Spleen (tissue), 11 donors: Measurements from ENCODE around the gene SIRPB2. TPM values are rescaled to one million over a fixed set of nuclear protein-coding genes. Genes with fewer than 3 reads are reported as not detected.

ENCODE experiments used
- DNase-seq: peaks from one replicate; pipeline ENCODE4 v3.0.0-alpha.2; 2020
- H3K27ac ChIP-seq, 8 donors: fragments of 200-600 bp; sonication (generic) in 7 of 8; 1 replicate in 4 of 8; 2 replicates in 4 of 8; pipeline versions ENCODE4 v1.5.0 to v1.8.0; 2016 to 2021; ENCODE audit warnings: inconsistent platforms in 4 of 8, mild to moderate bottlenecking in 4 of 8, moderate library complexity in 1 of 8
- H3K27me3 ChIP-seq, 7 donors: fragments of 200-600 bp; sonication (generic) in 6 of 7; replicated peaks in 1 of 7; 1 replicate in 4 of 7; 2 replicates in 3 of 7; pipeline versions ENCODE4 v1.5.0 to v1.8.0; 2016 to 2021; ENCODE audit warnings: inconsistent platforms in 3 of 7, mild to moderate bottlenecking in 1 of 7
- H3K36me3 ChIP-seq, 6 donors: fragments of 200-600 bp; sonication (generic) in 5 of 6; 1 replicate in 4 of 6; 2 replicates in 2 of 6; pipeline versions ENCODE4 v1.5.0 to v1.8.0; 2016 to 2021; ENCODE audit warnings: inconsistent platforms in 2 of 6
- H3K4me1 ChIP-seq, 6 donors: fragments of 200-600 bp; sonication (generic) in 5 of 6; 1 replicate in 3 of 6; 2 replicates in 3 of 6; pipeline versions ENCODE4 v1.5.0 to v1.8.0; 2016 to 2021; ENCODE audit warnings: inconsistent platforms in 3 of 6
- H3K4me3 ChIP-seq, 8 donors: fragments of 200-600 bp; sonication (generic) in 7 of 8; 1 replicate in 4 of 8; 2 replicates in 4 of 8; pipeline versions ENCODE4 v1.5.0 to v1.8.0; 2016 to 2021; ENCODE audit warnings: inconsistent platforms in 4 of 8, mild to moderate bottlenecking in 4 of 8, moderate library complexity in 2 of 8
- H3K9me3 ChIP-seq, 8 donors: fragments of 200-600 bp; sonication (generic) in 7 of 8; 1 replicate in 4 of 8; 2 replicates in 4 of 8; pipeline versions ENCODE4 v1.5.0 to v1.8.0; 2016 to 2021; ENCODE audit warnings: inconsistent platforms in 4 of 8
- POLR2A ChIP-seq, 3 donors: fragments of 450-650 bp; IDR thresholded peaks; one replicate each; pipeline ENCODE4 v1.5.1; 2017; ENCODE audit warnings: antibody characterized with exemption in 3 of 3, mild to moderate bottlenecking in 1 of 3
- POLR2AphosphoS5 ChIP-seq, 3 donors: sonication (generic); formaldehyde crosslinking; IDR thresholded peaks; one replicate each; pipeline ENCODE4 v1.5.1; 2017; ENCODE audit warnings: antibody characterized with exemption in 3 of 3
- WGBS, 5 donors: extraction: QIAGEN DNeasy Blood & Tissue Kit in 3 of 5; methylation state at CpG; one replicate each; pipeline versions ENCODE4 v1.1.5 to v1.1.7; 2013 to 2018; 5-methylcytosine and 5-hydroxymethylcytosine counted together
- intact Hi-C: fragments of 100-400 bp; cut with DNase I; formaldehyde crosslinking; loops from one replicate; pipeline ENCODE4 v1.15.0; 2023; ENCODE audit warnings: low total_unique reads
- polyA plus RNA-seq, 3 donors: library from polyadenylated mRNA; stranded (reverse); fragments of 200-250 nt; gene quantifications; one replicate each; pipeline ENCODE4 v1.2.1, GENCODE V29; 2013
- total RNA-seq, 7 donors: library from RNA; depleted of rRNA in 3 of 7; stranded (reverse); fragments of >200 nt in 3 of 7; fragmentation: NEBNext Ultra II Directional in 4 of 7; extraction: Animal tissue kit (Norgen Biotek cat#: 25700) in 4 of 7; gene quantifications; one replicate each; pipeline versions ENCODE4 v1.1.0 to v1.2.1, GENCODE V29; 2016 to 2021
- TF ChIP-seq, protein P1 (sequence below), 11 experiments: fragments of 200-600 bp in 7 of 11; fragments of 450-650 bp in 4 of 11; sonication (generic) in 4 of 11; IDR thresholded peaks in 8 of 11; conservative IDR thresholded peaks in 3 of 11; 1 replicate in 7 of 11; 2 replicates in 4 of 11; pipeline versions ENCODE4 v1.4.0 to v1.8.0; 2016 to 2021; ENCODE audit warnings: antibody characterized with exemption in 11 of 11, inconsistent platforms in 4 of 11, mild to moderate bottlenecking in 1 of 11
- donor health status: healthy with polysubstance abuse.
- donor health status: DM: no; HTN: no; CAD: no; lungs with moderate emphysema.
- donor health status: DM: no; HTN: no; CAD: no.
- donor health status: Bipolar disorder and iron deficiency.
- donor health status: healthy.
- donor health status: DM: no; HTN: no; CAD: no.
- donor health status: DM: yes; HTN: yes; CAD: no.

SIRPB2 gene
- total and polyA plus RNA-seq, 10 donors, result 2.1 to 92.2 (median 31.4) TPM

- H3K27ac ChIP-seq, result no peak overlapping the region
- intact Hi-C loops, result no loop called here
- H3K4me3 ChIP-seq, result no peak overlapping the region
- peaks cover 0 to 5% (median 0%) of the 10 kb centered on the region in 7 donors for H3K27me3 ChIP-seq
- H3K9me3 ChIP-seq, result no peaks in the 10 kb centered on the region
- WGBS, 5 donors, result 32 to 37% (median 35%) methylated on average over 5 of the region's 5 CpGs
- TF ChIP-seq, protein P1, sequence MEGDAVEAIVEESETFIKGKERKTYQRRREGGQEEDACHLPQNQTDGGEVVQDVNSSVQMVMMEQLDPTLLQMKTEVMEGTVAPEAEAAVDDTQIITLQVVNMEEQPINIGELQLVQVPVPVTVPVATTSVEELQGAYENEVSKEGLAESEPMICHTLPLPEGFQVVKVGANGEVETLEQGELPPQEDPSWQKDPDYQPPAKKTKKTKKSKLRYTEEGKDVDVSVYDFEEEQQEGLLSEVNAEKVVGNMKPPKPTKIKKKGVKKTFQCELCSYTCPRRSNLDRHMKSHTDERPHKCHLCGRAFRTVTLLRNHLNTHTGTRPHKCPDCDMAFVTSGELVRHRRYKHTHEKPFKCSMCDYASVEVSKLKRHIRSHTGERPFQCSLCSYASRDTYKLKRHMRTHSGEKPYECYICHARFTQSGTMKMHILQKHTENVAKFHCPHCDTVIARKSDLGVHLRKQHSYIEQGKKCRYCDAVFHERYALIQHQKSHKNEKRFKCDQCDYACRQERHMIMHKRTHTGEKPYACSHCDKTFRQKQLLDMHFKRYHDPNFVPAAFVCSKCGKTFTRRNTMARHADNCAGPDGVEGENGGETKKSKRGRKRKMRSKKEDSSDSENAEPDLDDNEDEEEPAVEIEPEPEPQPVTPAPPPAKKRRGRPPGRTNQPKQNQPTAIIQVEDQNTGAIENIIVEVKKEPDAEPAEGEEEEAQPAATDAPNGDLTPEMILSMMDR (IDR thresholded peaks at IDR 0.05 in 8 of 11, conservative IDR thresholded peaks at IDR 0.05 in 3 of 11), result peak; percentile 88 to 95 (median 92)
- TF ChIP-seq POLR2A (IDR thresholded peaks at IDR 0.05) (no peak), POLR2AphosphoS5 (IDR thresholded peaks at IDR 0.05) (peak in 1 of 3 donors; percentile 70)
- peaks cover 0 to 38% (median 20%) of the 10 kb centered on the region in 6 donors for H3K36me3 ChIP-seq
- DNase-seq, result peak; percentile 95
- peaks cover 15 to 48% (median 27%) of the 10 kb centered on the region in 6 donors for H3K4me1 ChIP-seq
Measured at GRCh38 chr20:1437235-1437904, 53.9 kb downstream of the SIRPB2 start.

GRCh38 chr20:1436263-1436662 is 55.0 kb downstream of the SIRPB2 start:
- 90 to 94% (median 92%) methylated on average over 8 of the region's 8 CpGs for WGBS, 5 donors

GRCh38 chr20:1435337-1435699 is 55.9 kb downstream of the SIRPB2 start:
- Histone ChIP-seq H3K27ac (peak overlapping the region in 4 of 8 donors; percentile 8 to 77 (median 71)), H3K4me3 (no peak overlapping the region), H3K9me3 (no peaks in the 10 kb centered on the region), H3K36me3 (peaks cover 0 to 18% (median 5%) of the 10 kb centered on the region in 6 donors), H3K4me1 (peaks cover 15 to 48% (median 27%) of the 10 kb centered on the region in 6 donors), H3K27me3 (peaks cover 0 to 5% (median 0%) of the 10 kb centered on the region in 7 donors)
- intact Hi-C loops, result no loop called here
- TF ChIP-seq POLR2AphosphoS5 (IDR thresholded peaks at IDR 0.05) (no peak), POLR2A (IDR thresholded peaks at IDR 0.05) (no peak)
- TF ChIP-seq, protein P1 (IDR thresholded peaks at IDR 0.05 in 8 of 11, conservative IDR thresholded peaks at IDR 0.05 in 3 of 11), result no peak
- DNase-seq, result no peak

More at GRCh38 chr20:1436263-1436662, 55.0 kb downstream of the SIRPB2 start:
- peaks cover 15 to 48% (median 27%) of the 10 kb centered on the region in 6 donors for H3K4me1 ChIP-seq
- H3K27ac ChIP-seq, result no peak overlapping the region
- peaks cover 0 to 5% (median 0%) of the 10 kb centered on the region in 7 donors for H3K27me3 ChIP-seq
- no peaks in the 10 kb centered on the region for H3K9me3 ChIP-seq
- no peak for TF ChIP-seq POLR2AphosphoS5 (IDR thresholded peaks at IDR 0.05)
- no peak for TF ChIP-seq POLR2A (IDR thresholded peaks at IDR 0.05)
- no peak for DNase-seq
- peaks cover 0 to 27% (median 9%) of the 10 kb centered on the region in 6 donors for H3K36me3 ChIP-seq
- intact Hi-C loops, result no loop called here
- no peak overlapping the region for H3K4me3 ChIP-seq

GRCh38 chr20:1434571-1435336 is 56.5 kb downstream of the SIRPB2 start:
- TF ChIP-seq, protein P1 (IDR thresholded peaks at IDR 0.05 in 8 of 11, conservative IDR thresholded peaks at IDR 0.05 in 3 of 11), result peak in 1 of 11 experiments; percentile 12
- TF ChIP-seq POLR2A (IDR thresholded peaks at IDR 0.05) (no peak), POLR2AphosphoS5 (IDR thresholded peaks at IDR 0.05) (peak in 1 of 3 donors; percentile 84)
- intact Hi-C loops, result no loop called here
- no peak for DNase-seq
- Histone ChIP-seq H3K27me3 (peaks cover 0 to 5% (median 0%) of the 10 kb centered on the region in 7 donors), H3K9me3 (no peaks in the 10 kb centered on the region), H3K4me1 (peaks cover 15 to 48% (median 27%) of the 10 kb centered on the region in 6 donors), H3K4me3 (peak overlapping the region in 1 of 8 donors; percentile 16), H3K36me3 (peaks cover 0 to 12% (median 3%) of the 10 kb centered on the region in 6 donors), H3K27ac (peak overlapping the region in 7 of 8 donors; percentile 8 to 77 (median 36))
- WGBS, 5 donors, result 14 to 28% (median 16%) methylated on average over 2 of the region's 2 CpGs
